GM12872 (cell line): ENCODE measurements around the gene CAMK1D.

Source experiments
- CTCF ChIP-seq: IDR thresholded peaks from 3 replicates; pipeline ENCODE4 v1.5.1; 2011; ENCODE audit warnings: low read depth, mild to moderate bottlenecking, low read length, moderate library complexity; ENCODE audit not compliant: insufficient read depth

Gene CAMK1D

GRCh38 chr10:12862459-12862858 lies 513.1 kb downstream of the CAMK1D start:
- TF ChIP-seq CTCF, result no peak

GRCh38 chr10:12868229-12868628 lies 518.9 kb downstream of the CAMK1D start:
- no peak for TF ChIP-seq CTCF

GRCh38 chr10:12869427-12869826 lies 520.1 kb downstream of the CAMK1D start:
- no peak for TF ChIP-seq CTCF

GRCh38 chr10:12872577-12872976 lies 523.2 kb downstream of the CAMK1D start:
- no peak for TF ChIP-seq CTCF

GRCh38 chr10:12873172-12873571 lies 523.8 kb downstream of the CAMK1D start:
- TF ChIP-seq CTCF, result no peak

- no peak for TF ChIP-seq CTCF
These were observed 525.2 kb downstream of the CAMK1D start for GRCh38 chr10:12874501-12874900.

GRCh38 chr10:12875100-12875499 lies 525.8 kb downstream of the CAMK1D start:
- no peak for TF ChIP-seq CTCF

GRCh38 chr10:12876266-12876665 lies 526.9 kb downstream of the CAMK1D start:
- TF ChIP-seq CTCF, result no peak
